Activated naive CD4-positive, alpha-beta T cell treated with Interleukin-2 at 50 U/mL for 16 hours (primary cell): ENCODE measurements around the gene SPAG9.

Experiments used
- DNase-seq: peaks from one replicate; pipeline ENCODE4 v3.0.0-alpha.2; 2020

The SPAG9 gene

DNA sequence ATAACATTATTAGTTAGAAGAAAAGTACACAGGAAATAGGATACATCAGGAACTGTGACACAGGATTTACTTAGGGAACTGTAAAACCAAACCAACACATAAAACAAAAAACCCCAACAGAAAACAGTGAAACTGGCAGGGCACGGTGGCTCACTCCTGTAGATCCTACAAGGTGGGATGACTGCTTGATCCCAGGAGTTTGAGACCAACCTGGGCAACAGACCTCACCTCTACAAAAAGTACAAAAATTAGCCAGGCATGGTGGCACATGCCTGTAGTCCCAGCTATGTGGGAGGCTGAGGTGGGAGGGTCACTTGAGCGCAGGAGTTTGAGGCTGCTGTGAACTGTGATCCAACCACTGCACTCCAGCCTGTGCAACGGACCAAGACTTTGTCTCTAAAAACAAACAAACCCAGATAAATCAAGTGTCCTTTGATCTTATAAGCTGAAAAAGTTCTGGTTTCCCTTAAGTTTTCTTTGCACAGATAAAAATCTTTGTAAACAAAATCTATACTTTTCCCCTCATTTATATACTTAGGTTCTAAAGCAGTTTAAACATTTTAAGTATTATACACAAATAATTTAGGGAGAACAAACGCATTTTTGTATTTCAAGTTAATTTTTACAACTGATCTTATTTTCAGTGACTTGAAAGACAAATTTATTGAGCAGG lies 143.0 kb downstream of the SPAG9 start:
- no peak for DNase-seq

- DNase-seq = no peak
Measured at GRCh38 chr17:50976951-50977472, 143.7 kb downstream of the SPAG9 start.

- DNase-seq = no peak
Measured at GRCh38 chr17:50973557-50974494, 146.8 kb downstream of the SPAG9 start.

GRCh38 chr17:50972577-50972976 lies 148.1 kb downstream of the SPAG9 start:
- no peak for DNase-seq

GRCh38 chr17:50967795-50968194 lies 152.9 kb downstream of the SPAG9 start:
- DNase-seq = no peak

GRCh38 chr17:50966163-50966666 lies 154.5 kb downstream of the SPAG9 start:
- DNase-seq = no peak

GRCh38 chr17:50963139-50963538 lies 157.5 kb downstream of the SPAG9 start:
- no peak for DNase-seq

- DNase-seq = no peak
Measured at GRCh38 chr17:50961282-50962220, 159.1 kb downstream of the SPAG9 start.

- DNase-seq = no peak
Measured at GRCh38 chr17:50959341-50959740, 161.3 kb downstream of the SPAG9 start.

DNA sequence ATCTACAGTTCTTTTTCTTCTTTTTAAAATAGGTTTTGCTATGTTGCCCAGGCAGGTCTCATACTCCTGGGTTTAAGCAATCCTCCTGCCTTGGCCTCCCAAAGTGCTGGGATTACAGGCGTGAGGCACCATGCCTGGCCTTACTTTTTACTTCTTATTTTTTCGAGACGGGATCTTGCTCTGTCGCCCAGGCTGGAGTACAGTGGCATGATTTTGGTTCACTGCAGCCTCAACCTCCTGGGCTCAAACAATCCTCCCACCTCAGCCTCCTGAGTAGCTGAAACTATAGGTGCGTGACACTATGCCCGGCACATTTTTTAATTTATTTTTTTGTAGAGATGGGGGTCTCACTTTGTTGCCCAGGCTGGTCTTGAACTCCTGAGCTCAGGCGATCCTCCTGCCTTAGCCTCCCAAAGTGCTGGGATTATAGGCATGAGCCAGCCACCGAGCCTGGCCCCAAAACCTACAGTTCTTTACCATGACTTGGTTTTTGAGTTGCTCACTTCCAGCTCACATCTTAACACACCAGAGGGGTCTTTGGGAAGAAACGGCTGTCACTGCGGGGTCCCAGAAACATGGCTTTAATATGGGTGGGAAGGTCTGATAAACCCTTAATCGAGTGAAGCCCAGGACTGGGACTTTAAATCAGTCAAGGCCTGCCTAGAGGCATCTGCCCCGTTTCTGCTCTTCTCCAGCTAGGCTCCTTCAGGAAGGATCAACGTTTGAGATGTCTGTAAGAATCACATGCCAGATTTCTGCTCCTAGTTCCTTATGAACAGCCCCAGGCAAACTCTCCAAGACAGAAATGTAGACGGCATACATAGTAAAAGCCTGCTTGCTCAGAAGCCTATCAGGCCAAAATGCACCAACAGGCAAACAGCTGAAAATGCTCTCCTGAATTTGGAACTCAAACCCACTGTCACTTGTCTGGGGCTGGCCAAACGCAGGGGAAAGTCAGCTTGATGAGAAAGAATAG lies 162.8 kb downstream of the SPAG9 start:
- no peak for DNase-seq

GRCh38 chr17:50956750-50957523 lies 163.7 kb downstream of the SPAG9 start:
- peak; percentile 66 for DNase-seq

- no peak for DNase-seq
Measured at GRCh38 chr17:50956409-50956749, 164.3 kb downstream of the SPAG9 start.

- no peak for DNase-seq
Measured at GRCh38 chr17:50955667-50956120, 165.0 kb downstream of the SPAG9 start.

DNA sequence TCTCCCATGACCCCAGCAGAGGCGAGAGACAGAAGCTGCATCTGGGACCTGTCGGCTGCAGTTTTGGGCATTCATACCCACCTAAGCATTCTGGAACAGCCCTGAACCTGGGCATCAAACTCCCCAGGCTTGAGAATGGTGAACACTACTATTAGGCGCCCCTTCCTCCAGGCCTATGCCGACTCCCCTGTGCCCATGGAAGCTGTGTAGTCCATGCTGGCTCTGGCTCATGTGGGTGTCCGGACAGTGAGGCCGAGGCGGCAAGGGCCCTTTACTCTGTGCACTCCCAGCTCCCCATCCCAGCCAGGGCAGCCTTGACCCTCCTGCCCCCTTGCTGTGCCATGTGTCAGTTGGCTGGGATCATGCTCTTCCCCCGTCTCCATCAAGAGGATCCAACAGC lies 165.5 kb downstream of the SPAG9 start:
- no peak for DNase-seq

DNA sequence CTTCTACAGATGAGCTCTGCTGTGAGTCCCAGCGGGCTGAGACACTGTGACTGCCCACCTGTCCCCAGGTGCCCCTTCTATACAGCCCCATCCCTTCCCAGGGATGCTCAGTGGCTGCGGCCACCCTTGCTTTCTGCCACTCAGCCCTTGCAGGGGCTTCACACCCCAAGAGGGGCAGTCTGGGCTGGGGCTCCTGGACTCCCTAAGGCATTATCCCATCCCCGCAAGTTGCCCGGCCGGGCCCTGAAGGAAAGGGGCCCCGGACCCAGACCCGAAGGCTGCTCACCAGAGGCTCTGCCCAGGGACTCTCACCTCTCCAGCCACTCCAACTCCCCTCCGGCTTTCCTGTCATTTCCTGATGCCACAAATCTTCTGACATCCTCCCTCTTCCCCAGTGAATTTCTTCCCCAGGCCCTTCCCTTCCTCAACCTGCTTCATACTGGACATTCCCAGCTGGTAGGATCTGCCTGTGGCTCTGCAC lies 166.0 kb downstream of the SPAG9 start:
- DNase-seq = no peak

DNA sequence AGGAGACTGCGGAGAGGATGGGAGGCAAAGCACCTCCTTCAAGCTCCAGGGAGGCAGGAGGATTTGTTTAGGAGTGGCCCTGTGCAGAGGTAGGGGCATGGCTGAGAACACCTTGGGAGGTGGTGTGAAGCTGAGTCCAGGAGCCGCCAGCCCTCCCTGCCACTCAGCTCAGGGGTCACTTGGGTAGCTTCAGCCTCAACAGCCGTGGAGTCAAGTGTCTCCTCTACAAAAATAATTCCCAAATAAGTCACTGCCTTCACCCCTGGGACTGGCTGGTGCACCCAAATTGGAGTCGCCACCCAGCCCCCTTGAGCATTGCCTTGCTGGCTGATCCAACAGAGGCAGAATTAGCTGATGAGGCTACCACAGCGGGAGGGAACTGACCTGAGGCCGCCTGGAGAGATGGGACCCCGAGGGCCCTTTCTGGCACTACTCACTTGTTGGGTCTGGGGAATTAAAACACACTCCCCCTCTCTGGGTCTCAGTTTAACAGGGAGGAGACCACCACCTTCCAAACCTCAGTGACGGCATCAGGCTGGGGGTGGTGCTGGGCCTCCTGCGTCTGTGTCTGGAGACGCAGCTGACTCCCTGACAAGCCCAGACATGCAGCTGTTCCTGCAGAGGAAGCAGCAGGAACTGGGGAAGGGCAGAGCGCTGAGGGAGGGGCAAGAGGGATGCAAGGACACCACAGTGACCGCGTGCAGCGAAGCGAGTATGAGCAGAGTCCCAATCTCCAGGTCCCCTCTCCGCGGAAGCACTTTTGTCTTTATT lies 166.7 kb downstream of the SPAG9 start:
- peak; percentile 1 for DNase-seq

GRCh38 chr17:50953518-50953830 lies 167.2 kb downstream of the SPAG9 start:
- no peak for DNase-seq

GRCh38 chr17:50952889-50953288 lies 167.8 kb downstream of the SPAG9 start:
- no peak for DNase-seq

GRCh38 chr17:50952013-50952412 lies 168.7 kb downstream of the SPAG9 start:
- DNase-seq = no peak
